IMR-90 (cell line): ENCODE measurements around the gene AKAP6. TPM values are rescaled to one million over a fixed set of nuclear protein-coding genes. Genes with fewer than 3 reads are reported as not detected.

ENCODE experiments used
- ATAC-seq: fragments of 200-7000 bp; cut with Tn5 transposase; 2 replicates; pipeline ENCODE4 v1.9.1; 2020; ENCODE audit warnings: low read depth, mild to moderate bottlenecking, moderate library complexity
- BruUV-seq: library from RNA; stranded (reverse); fragments of 400-500 nt; replicated peaks from 2 replicates; lab custom pipeline; 2021; lab: Mats Ljungman, UMichigan
- CTCF ChIA-PET: fragments of 300-600 bp; formaldehyde crosslinking; extraction: SDS; loops from one replicate; lab custom pipeline; 2021; ENCODE audit warnings: antibody characterized with exemption; lab: Yijun Ruan, JAX
- POLR2A ChIA-PET: fragments of 300-600 bp; sonication (Branson Sonifier 250); formaldehyde crosslinking; loops from one replicate; lab custom pipeline; 2022; ENCODE audit warnings: antibody characterized with exemption; ENCODE audit not compliant: unreplicated experiment; lab: Charles Lee
- DNase-seq: peaks from one replicate; pipeline ENCODE4 v3.0.0; 2013
- H2AFZ ChIP-seq: replicated peaks from 2 replicates; pipeline ENCODE3; 2013; ENCODE audit warnings: low read length, mild to moderate bottlenecking; ENCODE audit not compliant: poor library complexity
- H2AK5ac ChIP-seq: 2 replicates; pipeline ENCODE4 v1.6.1; 2013; ENCODE audit warnings: low read depth, low read length, inconsistent platforms
- H2AK9ac ChIP-seq: replicated peaks from 2 replicates; pipeline ENCODE3; 2013; ENCODE audit warnings: mild to moderate bottlenecking, low read depth, low read length, moderate library complexity; ENCODE audit not compliant: poor library complexity
- H2BK120ac ChIP-seq: 2 replicates; pipeline ENCODE4 v1.6.1; 2013; ENCODE audit warnings: low read depth, low read length, inconsistent platforms
- H2BK15ac ChIP-seq: 3 replicates; pipeline ENCODE4 v1.6.1; 2013; ENCODE audit warnings: low read depth, low read length, inconsistent platforms
- H2BK20ac ChIP-seq: 2 replicates; pipeline ENCODE4 v1.6.1; 2013; ENCODE audit warnings: low read depth, mild to moderate bottlenecking, inconsistent platforms, low read length, moderate library complexity
- H2BK5ac ChIP-seq: 2 replicates; pipeline ENCODE4 v1.6.1; 2013; ENCODE audit warnings: mild to moderate bottlenecking, low read depth, low read length, inconsistent platforms; ENCODE audit not compliant: poor library complexity, severe bottlenecking
- H3K14ac ChIP-seq: replicated peaks from 2 replicates; pipeline ENCODE4 v1.6.1; 2013; ENCODE audit warnings: low read depth, low read length, inconsistent platforms
- H3K18ac ChIP-seq: 2 replicates; pipeline ENCODE4 v1.6.1; 2013; ENCODE audit warnings: low read depth, low read length, control low read depth
- H3K23ac ChIP-seq: 2 replicates; pipeline ENCODE4 v1.6.1; 2013; ENCODE audit warnings: low read depth, low read length, inconsistent platforms
- H3K27ac ChIP-seq: 2 replicates; pipeline ENCODE4 v1.5.1; 2013; ENCODE audit warnings: mild to moderate bottlenecking, control low read depth, low read length; ENCODE audit not compliant: insufficient read depth
- H3K27me3 ChIP-seq: 2 replicates; pipeline ENCODE4 v1.6.1; 2013; ENCODE audit warnings: low read length; ENCODE audit not compliant: control insufficient read depth, insufficient read depth
- H3K36me3 ChIP-seq: 2 replicates; pipeline ENCODE4 v1.6.1; 2013; ENCODE audit warnings: low read length, mixed read lengths; ENCODE audit not compliant: control insufficient read depth, insufficient read depth
- H3K4ac ChIP-seq: 2 replicates; pipeline ENCODE4 v1.6.1; 2013; ENCODE audit warnings: low read depth, low read length, inconsistent platforms
- H3K4me1 ChIP-seq: 2 replicates; pipeline ENCODE4 v1.6.1; 2013; ENCODE audit warnings: low read length, mixed read lengths; ENCODE audit not compliant: control insufficient read depth, insufficient read depth
- H3K4me2 ChIP-seq: 2 replicates; pipeline ENCODE4 v1.6.1; 2013; ENCODE audit warnings: low read depth, mild to moderate bottlenecking, control low read depth, low read length, moderate library complexity
- H3K4me3 ChIP-seq: 2 replicates; pipeline ENCODE4 v1.5.1; 2013; ENCODE audit warnings: low read depth, mild to moderate bottlenecking, control low read depth, low read length, moderate library complexity; ENCODE audit not compliant: insufficient read depth
- H3K56ac ChIP-seq: 2 replicates; pipeline ENCODE4 v1.6.1; 2013; ENCODE audit warnings: low read length, inconsistent platforms; ENCODE audit not compliant: insufficient read depth; ENCODE audit errors: extremely low read depth
- H3K79me1 ChIP-seq, 2 experiments: 2 replicates each; pipeline ENCODE4 v1.6.1; 2013; ENCODE audit warnings: low read length in 2 of 2, inconsistent platforms in 1 of 2, low read depth in 1 of 2
- H3K9ac ChIP-seq: 2 replicates; pipeline ENCODE4 v1.6.1; 2013; ENCODE audit warnings: low read depth, low read length, control low read depth
- H3K9me1 ChIP-seq: 2 replicates; pipeline ENCODE4 v1.6.1; 2013; ENCODE audit warnings: low read length, inconsistent platforms; ENCODE audit not compliant: insufficient read depth
- H3K9me3 ChIP-seq: 2 replicates; pipeline ENCODE4 v1.6.1; 2013; ENCODE audit warnings: low read length; ENCODE audit not compliant: control insufficient read depth, insufficient read depth
- H4K20me1 ChIP-seq: 2 replicates; pipeline ENCODE4 v1.6.1; 2013; ENCODE audit warnings: low read length, inconsistent platforms; ENCODE audit not compliant: insufficient read depth
- H4K5ac ChIP-seq: 2 replicates; pipeline ENCODE4 v1.6.1; 2013; ENCODE audit warnings: mild to moderate bottlenecking, low read depth, low read length, control low read depth
- H4K8ac ChIP-seq, 2 experiments: 2 replicates each; pipeline ENCODE4 v1.6.1; 2013; ENCODE audit warnings: low read depth in 2 of 2, low read length in 2 of 2, control low read depth in 1 of 2, inconsistent platforms in 1 of 2
- H4K91ac ChIP-seq: 2 replicates; pipeline ENCODE4 v1.6.1; 2013; ENCODE audit warnings: low read depth, low read length, inconsistent platforms; ENCODE audit not compliant: insufficient read depth
- CHD1 ChIP-seq: IDR thresholded peaks from 2 replicates; pipeline ENCODE4 v1.6.1; 2012; ENCODE audit warnings: low read depth, low read length, improper control_type of control experiment
- MAFK ChIP-seq: IDR thresholded peaks from 2 replicates; pipeline ENCODE4 v1.6.1; 2012; ENCODE audit warnings: low read depth, low read length, improper control_type of control experiment
- RCOR1 ChIP-seq: IDR thresholded peaks from 2 replicates; pipeline ENCODE4 v1.6.1; 2012; ENCODE audit warnings: mild to moderate bottlenecking, low read length, improper control_type of control experiment; ENCODE audit not compliant: insufficient replicate concordance
- RFX5 ChIP-seq: IDR thresholded peaks from 2 replicates; pipeline ENCODE4 v1.8.0; 2012; ENCODE audit warnings: low read depth, mild to moderate bottlenecking, low read length, moderate library complexity
- WGBS, 2 experiments: methylation state at CpG; one replicate each; pipeline versions ENCODE4 v1.1.5 to v1.1.7; 2013; ENCODE audit warnings: missing lambda C conversion rate in 2 of 2; ENCODE audit not compliant: insufficient read length in 1 of 2; ENCODE audit errors: extremely low coverage in 2 of 2; 5-methylcytosine and 5-hydroxymethylcytosine counted together
- dilution Hi-C: fragments of 300-500 bp; cut with HindIII; formaldehyde crosslinking; loops from one replicate; pipeline ENCODE4 v1.14.3; 2018; ENCODE audit warnings: low sequenced_read_pairs; ENCODE audit not compliant: unreplicated experiment
- in situ Hi-C: fragments of 300-500 bp; cut with MboI; formaldehyde crosslinking; loops from 3 replicates; pipeline ENCODE4 v1.14.3; 2019; ENCODE audit warnings: low sequenced_read_pairs, inconsistent platforms, mixed read lengths
- intact Hi-C: fragments of 100-400 bp; cut with micrococcal nuclease; formaldehyde crosslinking; loops from 2 replicates; pipeline ENCODE4 v1.10.0; 2022
- polyA plus RNA-seq, 3 experiments: library from polyadenylated mRNA; depleted of rRNA; stranded (reverse); fragments of >200 nt; gene quantifications; 2 replicates each; pipeline ENCODE4 v1.2.3, GENCODE V29; 2012; ENCODE audit warnings: low replicate concordance in 1 of 3
- total RNA-seq: library from RNA; depleted of rRNA; stranded (reverse); fragments of >200 nt; gene quantifications from 2 replicates; pipeline ENCODE4 v1.2.3, GENCODE V29; 2012
- TF ChIP-seq, protein P1 (sequence below): fragments of 150-350 bp; IDR thresholded peaks from 2 replicates; pipeline ENCODE4 v1.6.1; 2017; ENCODE audit warnings: mild to moderate bottlenecking, antibody characterized with exemption, low read length, low read depth
- TF ChIP-seq, protein P2 (sequence below): fragments of 150-350 bp; IDR thresholded peaks from 2 replicates; pipeline ENCODE4 v1.6.1; 2016; ENCODE audit warnings: low read depth, mild to moderate bottlenecking, low read length, moderate library complexity, borderline replicate concordance

Gene AKAP6
- total and polyA plus RNA-seq, 2 of the 4 experiments (the other 2 are of a cell fraction), result 0.22 to 1.6 TPM

GRCh38 chr14:32813401-32813800, 484.3 kb downstream of the AKAP6 start:
- no CpG with 5 or more reads among the region's 4 CpGs for WGBS, 2 experiments
- H4K20me1 ChIP-seq, result no peaks in the 10 kb centered on the region
- no peak overlapping the region for H2BK20ac ChIP-seq
- no peak overlapping the region for H2AK9ac ChIP-seq
- dilution Hi-C loops, result no loop called here
- ChIA-PET CTCF (interaction anchor here (0.5 kb wide), 1 partner anchor 13 kb away, joined by 5 read pairs; no protein-coding TSS in a partner anchor), POLR2A (no interaction called here)
- no peak overlapping the region for H3K4ac ChIP-seq
- no peak overlapping the region for H3K4me3 ChIP-seq
- no peak overlapping the region for H3K27ac ChIP-seq
- H3K4me2 ChIP-seq, result no peak overlapping the region
- H3K79me1 ChIP-seq, result no peaks in the 10 kb centered on the region
- DNase-seq, result no peak
- no peak overlapping the region for H3K14ac ChIP-seq
- in situ Hi-C loops, result no loop called here
- H4K91ac ChIP-seq, result no peak overlapping the region
- H4K5ac ChIP-seq, result no peak overlapping the region
- H3K9me3 ChIP-seq, result no peaks in the 10 kb centered on the region
- H2BK120ac ChIP-seq, result no peak overlapping the region
- no peak overlapping the region for H2AFZ ChIP-seq
- no peak overlapping the region for H3K18ac ChIP-seq
- TF ChIP-seq RFX5 (no peak), MAFK (no peak), CHD1 (no peak), RCOR1 (no peak)
- TF ChIP-seq, protein P1, sequence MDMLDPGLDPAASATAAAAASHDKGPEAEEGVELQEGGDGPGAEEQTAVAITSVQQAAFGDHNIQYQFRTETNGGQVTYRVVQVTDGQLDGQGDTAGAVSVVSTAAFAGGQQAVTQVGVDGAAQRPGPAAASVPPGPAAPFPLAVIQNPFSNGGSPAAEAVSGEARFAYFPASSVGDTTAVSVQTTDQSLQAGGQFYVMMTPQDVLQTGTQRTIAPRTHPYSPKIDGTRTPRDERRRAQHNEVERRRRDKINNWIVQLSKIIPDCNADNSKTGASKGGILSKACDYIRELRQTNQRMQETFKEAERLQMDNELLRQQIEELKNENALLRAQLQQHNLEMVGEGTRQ, result no peak
- TF ChIP-seq, protein P2, sequence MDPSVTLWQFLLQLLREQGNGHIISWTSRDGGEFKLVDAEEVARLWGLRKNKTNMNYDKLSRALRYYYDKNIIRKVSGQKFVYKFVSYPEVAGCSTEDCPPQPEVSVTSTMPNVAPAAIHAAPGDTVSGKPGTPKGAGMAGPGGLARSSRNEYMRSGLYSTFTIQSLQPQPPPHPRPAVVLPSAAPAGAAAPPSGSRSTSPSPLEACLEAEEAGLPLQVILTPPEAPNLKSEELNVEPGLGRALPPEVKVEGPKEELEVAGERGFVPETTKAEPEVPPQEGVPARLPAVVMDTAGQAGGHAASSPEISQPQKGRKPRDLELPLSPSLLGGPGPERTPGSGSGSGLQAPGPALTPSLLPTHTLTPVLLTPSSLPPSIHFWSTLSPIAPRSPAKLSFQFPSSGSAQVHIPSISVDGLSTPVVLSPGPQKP, result no peak
- no peaks in the 10 kb centered on the region; the same call in 1 of the 2 replicates for H3K27me3 ChIP-seq
- no peak for ATAC-seq
- H4K8ac ChIP-seq, result no peak overlapping the region
- intact Hi-C loops, result loop anchor here (10.0 kb wide), 1 partner anchor 199 kb away; no protein-coding TSS in a partner anchor
- no TSS peak for BruUV-seq
- H3K36me3 ChIP-seq, result no peaks in the 10 kb centered on the region
- H3K9ac ChIP-seq, result no peak overlapping the region
- no peaks in the 10 kb centered on the region for H3K4me1 ChIP-seq
- no peak overlapping the region for H3K23ac ChIP-seq
- no peak overlapping the region for H2BK5ac ChIP-seq
- no peak overlapping the region for H2BK15ac ChIP-seq
- H3K9me1 ChIP-seq, result no peaks in the 10 kb centered on the region
- no peak overlapping the region for H3K56ac ChIP-seq
- H2AK5ac ChIP-seq, result no peak overlapping the region
